Measurements from ENCODE around the gene DNAJB7. TPM values are rescaled to one million over a fixed set of nuclear protein-coding genes. Genes with fewer than 3 reads are reported as not detected.

Gene DNAJB7
- total and polyA plus RNA-seq, 2 donors (not counting 1 experiment from before 2014, with no cell fraction given), result not detected

- H3K4me3 ChIP-seq (ENCODE audit: control extremely low read depth in 1 of 5, extremely low read depth in 1 of 5, insufficient read depth in 1 of 5, low read depth in 2 of 5, low read length in 4 of 5), result peak overlapping the region; percentile 64 to 98 (median 94)
- no peaks in the 10 kb centered on the region for H3K27me3 Mint-ChIP-seq
- peaks cover 50% of the 10 kb centered on the region for H3K4me1 Mint-ChIP-seq
- peak overlapping the region; percentile 68 for H3K27ac Mint-ChIP-seq
- no peaks in the 10 kb centered on the region for H3K27me3 ChIP-seq (replicated peaks in 1 of 4; ENCODE audit: control extremely low read depth in 1 of 4, control insufficient read depth in 3 of 4, insufficient read depth in 4 of 4, low read length in 3 of 4)
- no peak for TF ChIP-seq EZH2 (IDR thresholded peaks at IDR 0.05; ENCODE audit: borderline replicate concordance, insufficient read depth, low read depth, low read length, poor library complexity, severe bottlenecking)
- no peak for TF ChIP-seq CTCF (IDR thresholded peaks at IDR 0.05)
- H3K4me2 ChIP-seq (replicated peaks; ENCODE audit: low read depth, low read length, poor library complexity, severe bottlenecking), result peak overlapping the region; percentile 80
- ChIA-PET POLR2A (no interaction called here), CTCF (interaction anchor here (2.1 kb wide), 1 partner anchor 172 kb away, joined by 10 read pairs; no protein-coding TSS in a partner anchor)
- peak overlapping the region; percentile 85 for H2AFZ ChIP-seq (ENCODE audit: insufficient read depth, low read depth, low read length, poor library complexity, severe bottlenecking)
- intact Hi-C loops (cut with micrococcal nuclease), result loop anchor here (5.0 to 10.0 kb wide), 3 partner anchors 167 to 589 kb away; partner anchors contain the start of genes TEF and TOB2
- 71% methylated on average over 5 of the region's 20 CpGs for WGBS (ENCODE audit: insufficient coverage)
- H3K79me2 ChIP-seq (ENCODE audit: control insufficient read depth, insufficient read depth, low read length), result peaks cover 87% of the 10 kb centered on the region
- no peak for DNase-seq
- H3K4me1 ChIP-seq (ENCODE audit: control insufficient read depth in 2 of 2, insufficient read depth in 2 of 2, low read length in 2 of 2), result peaks cover 24 to 28% of the 10 kb centered on the region in 2 donors
- H3K27ac ChIP-seq (ENCODE audit: low read length in 2 of 2), result peak overlapping the region; percentile 91 to 94
- H4K20me1 ChIP-seq (ENCODE audit: control insufficient read depth, insufficient read depth, low read length, poor library complexity, severe bottlenecking), result peaks cover 24% of the 10 kb centered on the region
- H3K36me3 ChIP-seq (replicated peaks in 1 of 2; ENCODE audit: control extremely low read depth in 1 of 2, control insufficient read depth in 1 of 2, extremely low read depth in 1 of 2, insufficient read depth in 2 of 2, low read length in 1 of 2), result peaks cover 2 to 5% of the 10 kb centered on the region in 2 experiments
- no peaks in the 10 kb centered on the region for H3K9me3 Mint-ChIP-seq (ENCODE audit: insufficient read depth)
- H3K4me3 Mint-ChIP-seq, result peak overlapping the region; percentile 77
- no peaks in the 10 kb centered on the region for H3K9me3 ChIP-seq (ENCODE audit: control extremely low read depth in 1 of 3, control insufficient read depth in 2 of 3, insufficient read depth in 1 of 3, low read length in 2 of 3)
- ATAC-seq (ENCODE audit: low read depth), result no peak
- H3K9ac ChIP-seq (ENCODE audit: low read length), result peak overlapping the region; percentile 96
Measured at GRCh38 chr22:40855071-40855978, 6.6 kb downstream of the DNAJB7 start.

Measured in B cell (primary cell).